ENCODE data around the gene TSHZ2.

Gene TSHZ2

GRCh38 chr20:53050338-53050737 is 78.2 kb downstream of the TSHZ2 start:
- DNase-seq (ENCODE audit: low read depth): no peak
- H3K4me3 ChIP-seq (ENCODE audit: low read depth, low read length): no peak overlapping the region

DNA sequence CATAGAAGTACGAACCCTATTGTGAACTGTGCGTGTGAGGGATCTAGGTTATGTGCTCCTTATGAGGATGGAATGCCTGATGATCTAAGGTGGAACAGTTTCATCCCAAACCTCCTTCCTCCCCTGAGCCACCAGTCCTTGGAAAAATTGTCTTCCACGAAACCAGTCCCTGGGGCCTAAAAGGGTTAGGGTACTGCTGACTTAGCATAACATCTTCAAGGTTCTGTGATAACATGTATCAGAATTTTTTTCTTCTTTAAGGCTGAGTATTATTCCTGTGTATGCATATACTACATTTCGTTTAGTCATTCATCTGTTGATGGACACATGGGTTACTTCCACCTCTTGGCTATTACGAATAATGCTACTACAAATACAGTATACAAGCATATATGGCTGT is 80.2 kb downstream of the TSHZ2 start:
- DNase-seq (ENCODE audit: low read depth): no peak
- H3K4me3 ChIP-seq (ENCODE audit: low read depth, low read length): no peak overlapping the region

GRCh38 chr20:53053595-53053994 is 81.4 kb downstream of the TSHZ2 start:
- no peak for DNase-seq (ENCODE audit: low read depth)
- no peak overlapping the region for H3K4me3 ChIP-seq (ENCODE audit: low read depth, low read length)

GRCh38 chr20:53055367-53056067 is 83.4 kb downstream of the TSHZ2 start:
- no peak overlapping the region for H3K4me3 ChIP-seq (ENCODE audit: low read depth, low read length)
- DNase-seq (ENCODE audit: low read depth): no peak

DNA sequence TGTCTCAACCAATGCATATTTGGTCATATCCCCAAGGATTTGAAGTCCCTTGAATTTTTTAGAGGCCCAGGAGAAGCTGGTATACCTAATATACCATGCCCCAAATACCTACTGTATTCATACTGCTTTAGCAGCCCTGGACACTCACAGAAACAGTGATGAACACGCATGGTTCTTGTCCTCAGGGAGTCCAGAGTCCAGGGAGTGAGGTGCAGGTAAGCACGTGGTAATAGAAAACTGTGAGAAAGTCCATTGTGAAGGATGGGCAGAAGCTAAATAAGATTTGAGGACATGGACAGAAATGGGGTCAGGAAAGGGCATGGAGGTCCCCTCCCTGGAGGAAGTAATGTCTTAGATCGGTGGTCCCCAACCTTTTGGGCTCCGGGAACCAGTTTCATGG is 85.4 kb downstream of the TSHZ2 start:
- no peak for DNase-seq (ENCODE audit: low read depth)
- no peak overlapping the region for H3K4me3 ChIP-seq (ENCODE audit: low read depth, low read length)

GRCh38 chr20:53059848-53060247 is 87.7 kb downstream of the TSHZ2 start:
- H3K4me3 ChIP-seq (ENCODE audit: low read depth, low read length): no peak overlapping the region
- DNase-seq (ENCODE audit: low read depth): no peak

- DNase-seq (ENCODE audit: low read depth): no peak
- H3K4me3 ChIP-seq (ENCODE audit: low read depth, low read length): no peak overlapping the region
Observed at GRCh38 chr20:53061192-53062108, 89.3 kb downstream of the TSHZ2 start.

DNA sequence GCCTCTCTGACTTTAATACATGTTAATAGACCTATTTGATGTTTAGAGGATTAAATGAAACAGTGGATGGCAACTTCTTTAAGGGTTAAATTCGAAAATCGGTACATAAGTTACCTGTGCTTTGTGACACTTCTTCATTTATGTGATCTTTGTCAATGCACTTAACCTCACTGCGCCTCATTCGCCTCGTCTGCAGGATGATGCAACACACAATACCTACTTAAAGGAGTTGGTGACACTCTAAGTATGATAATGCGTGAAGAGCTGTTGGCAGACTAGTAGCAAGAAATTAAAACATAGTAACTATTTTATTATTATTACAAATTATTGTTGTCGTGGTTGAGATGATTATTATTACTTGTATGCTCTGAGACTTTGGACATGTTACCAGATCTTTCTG is 92.8 kb downstream of the TSHZ2 start:
- H3K4me3 ChIP-seq (ENCODE audit: low read depth, low read length): no peak overlapping the region
- no peak for DNase-seq (ENCODE audit: low read depth)

DNA sequence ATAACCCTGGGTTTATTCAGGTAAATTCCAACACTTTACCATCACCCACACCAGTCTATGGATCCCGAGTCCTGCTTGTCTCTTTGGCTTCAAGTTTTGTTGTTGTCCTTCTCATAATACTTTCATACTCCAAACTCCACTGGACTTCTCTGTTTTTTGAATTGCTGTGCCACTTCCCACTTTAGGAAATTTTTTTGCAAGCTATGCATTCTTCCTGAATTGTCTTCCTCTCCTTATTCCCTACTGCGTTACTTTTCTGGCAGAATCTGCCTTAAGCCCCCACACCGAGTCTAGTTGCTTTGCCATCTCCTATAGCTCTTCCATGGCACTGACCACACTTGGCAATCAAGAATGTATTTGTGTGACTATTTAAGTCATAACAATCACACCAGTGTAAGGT is 96.1 kb downstream of the TSHZ2 start:
- no peak overlapping the region for H3K4me3 ChIP-seq (ENCODE audit: low read depth, low read length)
- no peak for DNase-seq (ENCODE audit: low read depth)

GRCh38 chr20:53069132-53069531 is 97.0 kb downstream of the TSHZ2 start:
- DNase-seq (ENCODE audit: low read depth): no peak
- H3K4me3 ChIP-seq (ENCODE audit: low read depth, low read length): no peak overlapping the region

- no peak for DNase-seq (ENCODE audit: low read depth)
- H3K4me3 ChIP-seq (ENCODE audit: low read depth, low read length): no peak overlapping the region
Observed at GRCh38 chr20:53070224-53070623, 98.1 kb downstream of the TSHZ2 start.

DNA sequence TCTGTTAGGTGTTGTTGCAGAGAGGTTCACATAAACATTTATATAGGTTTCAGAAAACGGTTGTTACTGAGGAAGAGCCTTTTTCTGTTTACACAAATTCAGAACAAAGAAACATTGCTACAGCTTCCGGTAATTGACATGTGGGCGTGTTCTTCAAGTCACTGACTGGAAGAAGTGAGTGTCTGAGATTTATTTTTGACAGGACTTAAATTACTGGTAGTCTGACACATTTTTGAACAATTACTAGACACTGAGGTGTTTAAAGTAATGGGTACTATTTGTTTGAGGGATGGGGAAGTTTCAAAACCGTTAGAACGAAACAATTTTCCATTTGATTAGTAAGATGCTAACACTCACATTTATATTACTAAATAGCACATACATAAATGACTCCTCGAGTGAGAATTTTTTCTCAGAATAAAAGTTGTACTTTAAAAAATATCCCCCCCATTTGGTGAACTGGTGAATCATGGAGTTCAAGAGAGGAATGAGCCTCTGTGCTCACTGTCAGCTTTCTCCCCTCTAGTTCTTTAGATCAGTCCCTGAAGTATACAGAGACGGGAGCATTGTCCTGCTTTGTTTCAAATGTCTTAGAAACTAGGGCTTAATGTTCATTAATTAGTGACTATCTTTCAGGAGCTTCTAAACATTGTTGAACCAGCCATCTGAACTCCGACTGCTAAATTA is 98.7 kb downstream of the TSHZ2 start:
- no peak for DNase-seq (ENCODE audit: low read depth)
- H3K4me3 ChIP-seq (ENCODE audit: low read depth, low read length): no peak overlapping the region

DNA sequence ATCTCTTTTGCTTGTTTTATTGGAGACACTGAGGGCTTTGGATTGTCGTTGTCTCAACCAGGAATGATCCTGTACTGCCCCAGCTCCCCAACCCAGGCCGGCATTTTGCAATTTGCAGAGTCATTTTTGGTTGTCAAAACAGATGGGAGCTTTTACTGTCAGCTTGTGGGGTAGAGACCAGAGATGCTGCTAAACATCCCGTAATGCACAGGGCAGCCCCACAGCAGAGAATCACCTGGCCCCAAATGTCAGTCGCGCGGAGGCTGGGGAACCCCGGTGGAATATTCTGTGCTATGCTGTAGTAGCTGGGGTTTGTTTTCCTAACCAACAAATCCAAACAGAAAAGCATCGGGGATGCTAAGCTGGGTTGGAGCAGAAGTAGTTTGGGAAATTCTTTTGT is 99.7 kb downstream of the TSHZ2 start:
- H3K4me3 ChIP-seq (ENCODE audit: low read depth, low read length): no peak overlapping the region
- no peak for DNase-seq (ENCODE audit: low read depth)

- H3K4me3 ChIP-seq (ENCODE audit: low read depth, low read length): no peak overlapping the region
- no peak for DNase-seq (ENCODE audit: low read depth)
Observed at GRCh38 chr20:53072923-53073579, 100.9 kb downstream of the TSHZ2 start.

- H3K4me3 ChIP-seq (ENCODE audit: low read depth, low read length): no peak overlapping the region
- DNase-seq (ENCODE audit: low read depth): no peak
Observed at GRCh38 chr20:53073636-53074415, 101.7 kb downstream of the TSHZ2 start.

- DNase-seq (ENCODE audit: low read depth): peak; percentile 26
- no peak overlapping the region for H3K4me3 ChIP-seq (ENCODE audit: low read depth, low read length)
Observed at GRCh38 chr20:53074811-53075314, 102.7 kb downstream of the TSHZ2 start.

DNA sequence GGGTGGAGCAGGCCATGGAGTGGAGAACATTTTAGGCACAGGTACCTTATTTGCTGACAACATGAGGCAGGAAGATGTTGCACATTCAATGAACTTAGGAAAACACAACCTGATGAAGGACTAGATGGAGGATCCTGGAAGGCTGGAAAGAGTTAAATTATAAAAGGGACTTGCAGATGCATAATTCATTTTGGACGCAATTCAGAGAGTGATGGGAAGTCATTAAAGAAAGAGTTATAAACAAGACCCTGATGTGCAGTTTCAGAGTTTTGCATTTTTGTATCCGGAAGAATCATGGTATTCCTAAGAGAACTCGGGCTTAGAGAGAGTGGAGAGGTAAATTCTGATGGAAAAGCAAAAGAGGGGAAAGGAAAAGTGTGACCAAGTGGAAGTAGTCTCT is 104.5 kb downstream of the TSHZ2 start:
- no peak overlapping the region for H3K4me3 ChIP-seq (ENCODE audit: low read depth, low read length)
- DNase-seq (ENCODE audit: low read depth): no peak

- H3K4me3 ChIP-seq (ENCODE audit: low read depth, low read length): no peak overlapping the region
- DNase-seq (ENCODE audit: low read depth): no peak
Observed at GRCh38 chr20:53077373-53078205, 105.4 kb downstream of the TSHZ2 start.
